ENCODE data around the gene PYDC2.

Gene PYDC2

GRCh38 chr3:191461113-191461595 lies at the start of gene PYDC2:
Gene PYDC2, plus strand, starts transcription at chr3:191461163. Its CDS starts 0 bp downstream, at chr3:191461163.
- TF ChIP-seq CTCF (IDR thresholded peaks at IDR 0.05; ENCODE audit: low read depth, low read length, missing control alignments), result no peak
- H3K4me3 ChIP-seq (replicated peaks; ENCODE audit: low read depth, low read length), result no peak within 1 kb of the TSS
- DNase-seq (ENCODE audit: extremely low read depth, low read depth), result no peak

DNA sequence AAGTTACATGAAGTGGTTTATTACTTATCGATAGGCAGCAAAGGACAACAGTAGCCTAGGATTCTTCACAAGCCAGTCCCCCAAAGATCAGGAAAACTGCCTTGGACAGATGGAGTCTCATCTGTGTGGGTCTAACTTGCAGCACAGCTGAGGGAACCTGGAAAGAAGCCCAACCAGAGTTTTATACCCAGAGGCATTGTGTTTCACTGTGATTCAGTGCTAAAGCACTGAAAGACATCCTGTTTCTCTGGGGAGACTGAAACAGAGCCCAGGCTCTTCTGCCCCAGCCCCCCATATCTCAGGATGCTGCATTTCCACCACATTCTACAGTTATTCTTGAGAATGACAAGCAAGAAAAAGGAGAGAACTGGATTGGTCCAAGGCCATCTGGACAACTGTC lies 48.2 kb upstream of the PYDC2 start:
- TF ChIP-seq CTCF (IDR thresholded peaks at IDR 0.05; ENCODE audit: low read depth, low read length, missing control alignments), result no peak
- peak; percentile 73 for DNase-seq (ENCODE audit: extremely low read depth, low read depth)
- H3K4me3 ChIP-seq (replicated peaks; ENCODE audit: low read depth, low read length), result no peak overlapping the region

DNA sequence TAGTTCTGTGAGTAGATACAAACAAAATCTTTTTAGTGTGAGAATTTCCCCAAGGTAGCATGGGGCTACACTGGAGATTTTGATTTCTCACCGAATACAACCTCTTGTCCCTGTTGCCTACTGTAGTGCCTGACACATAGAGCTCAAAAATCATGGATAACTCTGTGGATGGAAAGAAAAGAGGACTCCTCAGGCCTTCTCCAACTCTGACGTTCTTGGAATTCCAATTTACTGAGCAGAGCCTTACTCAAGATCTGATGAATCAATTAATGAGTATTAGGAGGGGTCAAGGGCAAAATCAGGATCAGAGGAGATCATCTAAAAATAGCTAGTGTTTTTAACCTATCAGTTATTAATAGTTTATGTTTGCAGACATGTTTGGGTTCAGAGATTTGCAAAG lies 46.7 kb upstream of the PYDC2 start:
- H3K4me3 ChIP-seq (replicated peaks; ENCODE audit: low read depth, low read length), result no peak overlapping the region
- no peak for TF ChIP-seq CTCF (IDR thresholded peaks at IDR 0.05; ENCODE audit: low read depth, low read length, missing control alignments)
- no peak for DNase-seq (ENCODE audit: extremely low read depth, low read depth)

DNA sequence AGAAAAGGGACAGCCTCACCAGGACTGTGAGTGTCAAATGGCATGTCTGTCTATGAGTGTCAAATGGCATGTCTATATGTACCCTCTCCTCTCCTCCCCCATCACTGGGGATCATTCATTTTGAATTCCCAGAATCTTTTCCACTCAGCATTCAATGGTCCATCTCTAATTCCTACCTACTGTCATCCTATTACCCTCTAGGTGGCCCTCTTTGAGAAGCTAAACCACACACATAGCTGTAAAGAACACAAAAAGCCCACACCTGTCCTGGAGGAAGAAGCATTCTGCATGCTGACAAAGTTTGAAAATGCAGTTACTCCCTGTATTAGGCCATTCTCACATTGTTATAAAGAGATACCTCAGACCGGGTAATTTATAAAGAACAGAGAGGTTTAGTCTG lies 46.2 kb upstream of the PYDC2 start:
- no peak for TF ChIP-seq CTCF (IDR thresholded peaks at IDR 0.05; ENCODE audit: low read depth, low read length, missing control alignments)
- DNase-seq (ENCODE audit: extremely low read depth, low read depth), result no peak
- H3K4me3 ChIP-seq (replicated peaks; ENCODE audit: low read depth, low read length), result no peak overlapping the region

DNA sequence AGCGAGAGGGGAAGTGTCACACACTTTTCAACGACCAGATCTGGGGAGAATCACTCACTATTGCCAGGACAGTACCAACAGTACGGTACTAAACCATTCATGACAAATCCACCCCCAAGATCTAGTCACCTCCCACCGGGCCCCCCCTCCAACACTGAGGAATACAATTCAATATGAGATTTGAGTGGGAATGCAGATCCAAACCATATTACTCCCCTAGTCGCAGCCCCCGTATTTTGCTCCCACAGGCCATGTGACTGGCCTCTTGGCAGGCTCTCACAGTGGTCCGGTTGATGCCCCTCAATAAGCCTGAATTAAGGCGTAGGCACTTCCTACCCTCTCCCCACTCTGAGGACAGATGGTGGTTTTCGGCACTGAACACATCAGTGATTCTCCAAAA lies 45.4 kb upstream of the PYDC2 start:
- no peak for TF ChIP-seq CTCF (IDR thresholded peaks at IDR 0.05; ENCODE audit: low read depth, low read length, missing control alignments)
- H3K4me3 ChIP-seq (replicated peaks; ENCODE audit: low read depth, low read length), result no peak overlapping the region
- no peak for DNase-seq (ENCODE audit: extremely low read depth, low read depth)

DNA sequence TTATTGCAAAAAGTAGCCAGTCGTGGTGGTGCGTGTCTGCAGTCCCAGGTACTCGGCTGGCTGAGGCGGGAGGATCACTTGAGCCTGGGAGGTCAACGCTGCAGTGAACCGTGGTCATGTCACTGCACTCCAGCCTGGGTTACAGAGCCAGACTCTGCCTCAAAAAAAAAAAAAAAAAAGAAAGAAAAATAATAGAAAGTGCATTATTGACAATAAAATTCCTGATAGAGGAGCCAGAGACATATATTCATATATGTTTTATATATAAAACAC lies 43.6 kb upstream of the PYDC2 start:
- no peak for TF ChIP-seq CTCF (IDR thresholded peaks at IDR 0.05; ENCODE audit: low read depth, low read length, missing control alignments)
- H3K4me3 ChIP-seq (replicated peaks; ENCODE audit: low read depth, low read length), result no peak overlapping the region
- no peak for DNase-seq (ENCODE audit: extremely low read depth, low read depth)

GRCh38 chr3:191420771-191421170 lies 40.2 kb upstream of the PYDC2 start:
- no peak for DNase-seq (ENCODE audit: extremely low read depth, low read depth)
- no peak overlapping the region for H3K4me3 ChIP-seq (replicated peaks; ENCODE audit: low read depth, low read length)
- no peak for TF ChIP-seq CTCF (IDR thresholded peaks at IDR 0.05; ENCODE audit: low read depth, low read length, missing control alignments)

Measured in HFF-Myc (cell line).